GM18502 (cell line): ENCODE measurements around the gene IQSEC2.

Experiments
- ATAC-seq: cut with Tn5 transposase; IDR thresholded peaks from one replicate; pipeline ENCODE4 v1.9.1; 2021; ENCODE audit warnings: mild to moderate bottlenecking; ENCODE audit not compliant: unreplicated experiment, poor library complexity

The IQSEC2 gene

DNA sequence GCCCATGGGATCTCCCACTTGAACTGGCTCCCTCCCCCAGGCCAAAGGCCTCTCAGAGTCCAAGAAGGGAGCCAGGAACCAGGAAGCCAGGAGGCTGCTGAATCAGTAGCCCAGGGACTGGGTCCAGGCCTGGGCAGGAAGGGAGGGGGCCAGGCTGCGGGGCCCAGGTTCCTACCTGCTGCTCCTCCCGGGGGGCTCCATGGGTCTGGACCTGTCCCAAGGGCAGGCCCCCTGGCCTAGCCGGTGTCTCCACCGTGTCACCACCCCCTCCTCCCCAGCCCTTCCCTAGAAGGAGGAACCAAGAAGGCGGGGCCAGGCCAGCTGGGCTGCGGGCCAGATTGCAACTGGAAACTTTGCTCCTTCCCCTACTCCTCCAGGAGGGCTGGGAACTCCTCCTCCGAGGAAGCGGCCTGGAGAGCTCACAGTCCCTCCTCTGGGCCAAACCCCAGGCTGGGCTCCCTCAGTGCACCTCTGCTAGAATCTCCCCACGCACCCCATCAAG is at the start of gene IQSEC2:
Gene IQSEC2, minus strand, starts transcription at position 264 of the 502 bp plus-strand sequence.
- no peak for ATAC-seq

GRCh38 chrX:53330331-53330730 is 48.9 kb upstream of the IQSEC2 start:
- no peak for ATAC-seq

DNA sequence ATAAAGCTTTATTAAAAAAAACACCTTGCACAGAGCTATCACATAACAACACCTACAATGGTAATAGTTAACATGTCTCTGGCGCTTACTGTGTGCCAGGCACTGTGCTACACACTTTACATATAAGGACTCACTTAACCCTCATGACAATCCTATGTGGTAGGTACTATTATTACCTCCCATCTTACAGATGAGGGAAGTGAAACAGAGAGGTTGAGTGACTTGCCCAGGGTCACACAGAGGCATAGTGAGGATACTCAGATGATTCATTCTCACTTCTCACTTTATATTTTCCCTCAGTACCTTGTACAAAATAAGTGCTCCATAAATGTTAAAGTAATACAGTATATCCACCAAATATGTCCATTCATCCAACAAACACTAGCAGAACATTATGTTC is 43.4 kb upstream of the IQSEC2 start:
- no peak for ATAC-seq

- no peak for ATAC-seq
Measured at GRCh38 chrX:53324085-53324484, 42.7 kb upstream of the IQSEC2 start.

- no peak for ATAC-seq
Measured at GRCh38 chrX:53323196-53323595, 41.8 kb upstream of the IQSEC2 start.

- ATAC-seq: no peak
Measured at GRCh38 chrX:53321943-53322497, 40.6 kb upstream of the IQSEC2 start.

DNA sequence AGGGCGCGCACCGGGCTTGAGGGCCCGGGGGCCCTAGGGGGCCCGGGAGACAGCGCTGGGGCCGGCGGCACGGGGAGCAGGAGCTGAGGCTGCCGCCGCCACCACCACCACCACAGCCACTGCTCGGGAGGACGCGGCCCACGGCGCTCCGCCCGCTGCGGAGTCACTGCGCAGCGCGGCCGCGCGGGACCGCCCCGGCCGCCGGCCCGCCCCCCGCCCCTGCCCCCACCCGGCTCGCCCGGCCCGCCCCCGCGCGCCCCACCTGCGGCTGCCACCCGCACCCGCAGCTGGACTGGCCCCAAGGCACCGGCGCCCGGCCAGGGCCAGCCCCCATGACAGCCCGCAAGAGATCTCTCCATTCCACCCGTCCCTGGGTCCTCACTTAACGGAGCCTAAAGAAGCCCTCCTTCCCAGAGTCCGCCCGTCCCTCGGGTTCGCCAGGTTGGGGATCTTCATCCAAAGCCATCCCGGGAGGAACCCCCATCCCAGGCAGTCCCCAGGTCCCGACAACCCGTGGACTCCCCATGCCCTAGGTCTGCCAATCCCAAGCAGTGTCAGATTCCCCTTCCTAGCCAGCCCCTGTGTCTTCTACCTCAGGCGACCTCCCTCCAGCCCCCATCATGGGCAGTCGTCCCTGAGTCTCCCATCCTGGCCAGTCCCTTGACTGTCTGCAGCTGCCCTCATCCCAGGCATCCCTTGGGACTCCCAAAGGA is 40.0 kb upstream of the IQSEC2 start:
- ATAC-seq: no peak

- no peak for ATAC-seq
Measured at GRCh38 chrX:53320543-53321229, 39.3 kb upstream of the IQSEC2 start.

- no peak for ATAC-seq
Measured at GRCh38 chrX:53319614-53320542, 38.5 kb upstream of the IQSEC2 start.

- ATAC-seq: no peak
Measured at GRCh38 chrX:53318766-53319353, 37.5 kb upstream of the IQSEC2 start.

GRCh38 chrX:53317365-53318069 is 36.1 kb upstream of the IQSEC2 start:
- ATAC-seq: peak; percentile 70

DNA sequence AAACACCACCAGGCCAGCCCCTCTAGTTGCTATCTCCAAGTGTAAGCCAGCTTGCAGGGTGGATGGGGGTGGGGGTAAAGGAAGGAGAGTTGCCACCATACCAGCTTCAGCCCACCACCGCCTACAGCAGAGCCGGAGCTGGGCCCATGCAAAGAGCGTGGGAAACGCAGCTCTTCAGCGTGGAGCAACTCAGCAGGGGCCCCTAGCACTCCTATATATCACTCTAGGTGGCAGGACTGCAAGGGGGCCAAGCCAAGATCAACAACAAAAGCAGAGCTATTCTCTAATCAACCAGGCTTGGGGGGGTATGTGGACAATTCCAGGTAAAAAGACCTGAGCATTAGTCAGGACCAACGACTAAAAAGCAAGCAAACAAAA is 35.5 kb upstream of the IQSEC2 start:
- ATAC-seq: no peak

- ATAC-seq: no peak
Measured at GRCh38 chrX:53316111-53316859, 34.9 kb upstream of the IQSEC2 start.

GRCh38 chrX:53313728-53314105 is 32.3 kb upstream of the IQSEC2 start:
- ATAC-seq: no peak

GRCh38 chrX:53312946-53313727 is 31.8 kb upstream of the IQSEC2 start:
- ATAC-seq: peak; percentile 64

DNA sequence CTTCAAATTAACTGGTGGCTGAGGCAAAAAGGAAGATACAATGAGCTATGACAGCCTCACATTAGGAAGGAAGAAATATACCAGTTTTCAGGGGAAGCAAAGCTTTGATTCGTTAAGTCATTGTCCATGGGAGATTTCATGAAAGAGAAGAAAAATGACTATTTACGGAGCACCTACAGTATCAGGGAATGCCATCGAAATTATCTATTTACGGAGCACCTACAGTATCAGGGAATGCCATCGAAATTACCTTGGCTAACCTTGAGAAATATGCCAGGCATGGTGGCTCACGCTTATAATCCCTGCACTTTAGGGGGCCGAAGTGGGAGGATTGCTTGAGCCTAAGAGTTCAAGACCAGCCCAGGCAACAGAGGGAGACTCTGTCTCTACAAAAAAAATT is 28.5 kb upstream of the IQSEC2 start:
- ATAC-seq: no peak

DNA sequence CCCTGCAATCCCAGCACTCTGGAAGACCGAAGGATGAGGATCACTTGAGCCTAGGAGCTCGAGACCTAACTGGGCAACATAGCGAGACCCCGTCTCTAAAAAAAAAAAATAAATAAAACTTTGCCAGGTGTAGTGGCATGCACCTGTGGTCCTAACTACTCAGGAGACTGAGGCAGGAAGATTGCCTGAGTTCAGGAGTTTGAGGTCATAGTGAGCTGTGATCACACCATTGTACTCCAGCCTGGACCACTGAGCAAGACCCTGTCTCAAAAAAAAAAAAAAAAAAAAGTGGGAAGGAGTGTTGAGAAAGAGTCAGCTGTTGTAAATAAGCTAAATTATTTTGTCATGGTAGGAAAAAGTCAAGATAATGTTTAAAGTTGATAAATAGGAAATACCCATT is 27.5 kb upstream of the IQSEC2 start:
- no peak for ATAC-seq
